ENCODE measurements around the gene ARFGAP2. TPM values are rescaled to one million over a fixed set of nuclear protein-coding genes. Genes with fewer than 3 reads are reported as not detected.

The ARFGAP2 gene
- total and polyA plus RNA-seq, 2 donors (not counting 3 experiments of a cell fraction or from before 2014, with no cell fraction given): 78.9 to 108 TPM

GRCh38 chr11:47156951-47157350 is 19.7 kb downstream of the ARFGAP2 start:
- Histone ChIP-seq H3K4me1 (ENCODE audit: control insufficient read depth, extremely low read depth, insufficient read depth, low read length) (no peaks in the 10 kb centered on the region), H3K79me2 (ENCODE audit: control insufficient read depth, insufficient read depth, low read length) (no peaks in the 10 kb centered on the region), H3K36me3 (ENCODE audit: control insufficient read depth in 2 of 2, extremely low read depth in 1 of 2, insufficient read depth in 2 of 2, low read length in 2 of 2) (no peaks in the 10 kb centered on the region), H3K4me2 (ENCODE audit: insufficient read depth, low read length) (no peak overlapping the region), H3K4me3 (replicated peaks in 1 of 3; ENCODE audit: insufficient read depth in 1 of 3, low read depth in 1 of 3, low read length in 3 of 3) (no peak overlapping the region), H4K20me1 (replicated peaks; ENCODE audit: control insufficient read depth, extremely low read depth, insufficient read depth, low read length) (no peaks in the 10 kb centered on the region), H3K9me3 (replicated peaks; ENCODE audit: control insufficient read depth, insufficient read depth, low read length) (no peaks in the 10 kb centered on the region), H3K9me1 (replicated peaks; ENCODE audit: control insufficient read depth, extremely low read depth, insufficient read depth, low read length) (no peaks in the 10 kb centered on the region), H3K27me3 (ENCODE audit: control insufficient read depth in 2 of 2, insufficient read depth in 2 of 2, low read length in 2 of 2) (no peaks in the 10 kb centered on the region), H3K9ac (replicated peaks; ENCODE audit: extremely low read depth, insufficient read depth, low read length) (no peak overlapping the region), H3K27ac (ENCODE audit: insufficient read depth, low read depth, low read length) (no peak overlapping the region), H2AFZ (ENCODE audit: low read depth, low read length) (no peak overlapping the region)
- no TSS peak for BruUV-seq (replicated peaks)
- intact Hi-C loops (cut with micrococcal nuclease): no loop called here
- ChIA-PET CTCF (no interaction called here), POLR2A (no interaction called here)
- TF ChIP-seq MYC (IDR thresholded peaks at IDR 0.05; ENCODE audit: low read depth, low read length) (no peak), POLR2A (IDR thresholded peaks at IDR 0.05; ENCODE audit: low read depth, low read length) (no peak), JUN (IDR thresholded peaks at IDR 0.05; ENCODE audit: borderline replicate concordance, insufficient read depth, insufficient read length, low read depth) (no peak), CTCF (IDR thresholded peaks at IDR 0.05; ENCODE audit: extremely low read depth in 1 of 2, insufficient read depth in 1 of 2, low read depth in 1 of 2, low read length in 2 of 2) (no peak), POLR2AphosphoS5 (IDR thresholded peaks at IDR 0.05; ENCODE audit: insufficient read depth, low read depth, low read length) (no peak), FOS (IDR thresholded peaks at IDR 0.05; ENCODE audit: borderline replicate concordance, insufficient read depth, low read length) (no peak), MAX (IDR thresholded peaks at IDR 0.05; ENCODE audit: insufficient read depth, insufficient read length) (no peak), EZH2 (IDR thresholded peaks at IDR 0.05; ENCODE audit: borderline replicate concordance, low read depth, low read length, severe bottlenecking) (no peak), GATA2 (IDR thresholded peaks at IDR 0.05; ENCODE audit: insufficient read depth, insufficient read length, low read depth, low read length) (no peak)
- FAIRE-seq: no peak
- DNase-seq (ENCODE audit: low read depth, low spot score): no peak
- dilution Hi-C loops (cut with MboI; ENCODE audit: extremely low pct_ligation_motif_present, low sequenced_read_pairs): no loop called here
